A549 (cell line): Measurements from ENCODE around the gene ARMH1.

Source experiments
- EHMT2 ChIP-seq: fragments of 200-600 bp; sonication (generic); IDR thresholded peaks from 2 replicates; pipeline ENCODE4 v1.6.1; 2016; ENCODE audit warnings: antibody characterized with exemption, low read depth, mild to moderate bottlenecking, moderate library complexity
- ESRRA ChIP-seq: fragments of 150-350 bp; IDR thresholded peaks from 2 replicates; pipeline ENCODE4 v1.6.1; 2014; ENCODE audit warnings: mild to moderate bottlenecking, low read length, borderline replicate concordance
- POLR2A ChIP-seq: IDR thresholded peaks from 2 replicates; pipeline ENCODE4 v1.6.1; 2012; ENCODE audit warnings: mild to moderate bottlenecking, low read length
- RAD21 ChIP-seq, 2 experiments: fragments of >200 bp in 1 of 2; sonication (Bioruptor Twin) in 1 of 2; formaldehyde crosslinking in 1 of 2; IDR thresholded peaks in 1 of 2; conservative IDR thresholded peaks in 1 of 2; 2 replicates in 1 of 2; 3 replicates in 1 of 2; pipeline ENCODE4 v1.6.1; 2012 to 2018; ENCODE audit warnings: inconsistent platforms in 1 of 2
- TF ChIP-seq, protein P1 (sequence below): fragments of >200 bp; sonication (Bioruptor Twin); formaldehyde crosslinking; IDR thresholded peaks from 3 replicates; pipeline ENCODE4 v1.5.1; 2016
- TF ChIP-seq, protein P2 (sequence below): IDR thresholded peaks from 2 replicates; pipeline ENCODE4 v1.6.1; 2012

DNA sequence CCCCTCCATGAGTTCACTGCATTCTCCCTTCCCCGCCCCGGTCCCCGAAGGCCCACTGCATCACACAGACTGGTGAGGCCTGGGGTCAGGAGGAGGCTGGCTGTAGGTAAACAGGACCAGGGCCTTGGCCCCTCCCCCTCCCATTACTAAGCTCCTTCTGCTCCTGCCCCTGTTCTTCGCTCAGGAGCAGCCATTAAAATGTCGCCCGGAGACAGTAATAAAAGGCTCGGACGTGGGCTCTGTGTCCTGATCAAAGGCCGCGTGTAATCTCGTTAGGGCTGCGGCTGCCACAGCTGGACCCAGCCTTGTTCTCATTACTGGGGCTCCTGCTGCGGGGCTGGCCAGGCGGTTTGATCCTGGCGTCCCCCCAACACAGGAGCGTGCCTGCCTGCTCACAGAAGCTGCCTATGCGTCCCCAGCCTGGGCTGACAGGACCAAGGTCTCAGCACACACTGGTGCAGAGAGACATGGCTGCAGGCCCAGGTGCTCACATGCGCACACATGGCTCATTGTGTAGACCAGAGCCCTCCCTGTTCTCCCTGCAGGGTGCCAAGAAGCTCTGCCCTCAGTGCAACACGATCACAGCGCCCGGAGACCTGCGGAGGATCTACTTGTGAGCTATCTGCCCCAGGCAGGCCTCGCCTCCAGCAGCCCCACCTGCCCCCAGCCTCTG is 24.2 kb upstream of the ARMH1 start:
- TF ChIP-seq POLR2A (no peak), EHMT2 (no peak), ESRRA (no peak), RAD21 (conservative IDR thresholded peaks at IDR 0.05 in 1 of 2, IDR thresholded peaks at IDR 0.05 in 1 of 2) (no peak)
- TF ChIP-seq, protein P1, sequence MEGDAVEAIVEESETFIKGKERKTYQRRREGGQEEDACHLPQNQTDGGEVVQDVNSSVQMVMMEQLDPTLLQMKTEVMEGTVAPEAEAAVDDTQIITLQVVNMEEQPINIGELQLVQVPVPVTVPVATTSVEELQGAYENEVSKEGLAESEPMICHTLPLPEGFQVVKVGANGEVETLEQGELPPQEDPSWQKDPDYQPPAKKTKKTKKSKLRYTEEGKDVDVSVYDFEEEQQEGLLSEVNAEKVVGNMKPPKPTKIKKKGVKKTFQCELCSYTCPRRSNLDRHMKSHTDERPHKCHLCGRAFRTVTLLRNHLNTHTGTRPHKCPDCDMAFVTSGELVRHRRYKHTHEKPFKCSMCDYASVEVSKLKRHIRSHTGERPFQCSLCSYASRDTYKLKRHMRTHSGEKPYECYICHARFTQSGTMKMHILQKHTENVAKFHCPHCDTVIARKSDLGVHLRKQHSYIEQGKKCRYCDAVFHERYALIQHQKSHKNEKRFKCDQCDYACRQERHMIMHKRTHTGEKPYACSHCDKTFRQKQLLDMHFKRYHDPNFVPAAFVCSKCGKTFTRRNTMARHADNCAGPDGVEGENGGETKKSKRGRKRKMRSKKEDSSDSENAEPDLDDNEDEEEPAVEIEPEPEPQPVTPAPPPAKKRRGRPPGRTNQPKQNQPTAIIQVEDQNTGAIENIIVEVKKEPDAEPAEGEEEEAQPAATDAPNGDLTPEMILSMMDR: no peak
- TF ChIP-seq, protein P2, sequence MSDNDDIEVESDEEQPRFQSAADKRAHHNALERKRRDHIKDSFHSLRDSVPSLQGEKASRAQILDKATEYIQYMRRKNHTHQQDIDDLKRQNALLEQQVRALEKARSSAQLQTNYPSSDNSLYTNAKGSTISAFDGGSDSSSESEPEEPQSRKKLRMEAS: no peak
